Panc1 (cell line): ENCODE data around the gene MIOS.

Experiments
- CTCF ChIP-seq: fragments of 450-650 bp; IDR thresholded peaks from 2 replicates; pipeline ENCODE4 v1.5.1; 2017; ENCODE audit warnings: mild to moderate bottlenecking
- POLR2AphosphoS5 ChIP-seq: IDR thresholded peaks from 2 replicates; pipeline ENCODE4 v1.6.1; 2012; ENCODE audit warnings: mild to moderate bottlenecking, low read depth, low read length, moderate library complexity
- SIN3A ChIP-seq: IDR thresholded peaks from 2 replicates; pipeline ENCODE4 v1.6.1; 2012; ENCODE audit warnings: low read depth, mild to moderate bottlenecking, low read length, moderate library complexity, borderline replicate concordance; ENCODE audit not compliant: insufficient read depth
- TCF7L2 ChIP-seq: IDR thresholded peaks from 2 replicates; pipeline ENCODE4 v1.6.1; 2011; ENCODE audit warnings: mild to moderate bottlenecking, low read depth, low read length, inconsistent platforms

- TF ChIP-seq POLR2AphosphoS5 (no peak), CTCF (no peak), SIN3A (no peak), TCF7L2 (no peak)
Observed at GRCh38 chr7:7618410-7618809, 51.7 kb downstream of the MIOS start.
